IPS-18a (cell line): ENCODE results near the gene LINC01488.

ENCODE experiments used
- H3K27ac ChIP-seq: one replicate; pipeline ENCODE4 v1.5.1; 2013; ENCODE audit warnings: low read length
- H3K27me3 ChIP-seq: one replicate; pipeline ENCODE4 v1.6.1; 2013; ENCODE audit warnings: mild to moderate bottlenecking, low read length; ENCODE audit not compliant: control insufficient read depth, insufficient read depth
- H3K36me3 ChIP-seq: one replicate; pipeline ENCODE4 v1.6.1; 2013; ENCODE audit warnings: low read depth, low read length; ENCODE audit not compliant: control insufficient read depth
- H3K4me1 ChIP-seq: one replicate; pipeline ENCODE4 v1.6.1; 2013; ENCODE audit warnings: low read depth, low read length; ENCODE audit not compliant: control insufficient read depth
- H3K4me3 ChIP-seq: one replicate; pipeline ENCODE4 v1.5.1; 2013; ENCODE audit warnings: low read length
- H3K9ac ChIP-seq: one replicate; pipeline ENCODE4 v1.6.1; 2013; ENCODE audit warnings: mild to moderate bottlenecking, low read length, moderate library complexity
- H3K9me3 ChIP-seq: one replicate; pipeline ENCODE4 v1.6.1; 2013; ENCODE audit warnings: low read depth, low read length; ENCODE audit not compliant: control insufficient read depth

The LINC01488 gene

DNA sequence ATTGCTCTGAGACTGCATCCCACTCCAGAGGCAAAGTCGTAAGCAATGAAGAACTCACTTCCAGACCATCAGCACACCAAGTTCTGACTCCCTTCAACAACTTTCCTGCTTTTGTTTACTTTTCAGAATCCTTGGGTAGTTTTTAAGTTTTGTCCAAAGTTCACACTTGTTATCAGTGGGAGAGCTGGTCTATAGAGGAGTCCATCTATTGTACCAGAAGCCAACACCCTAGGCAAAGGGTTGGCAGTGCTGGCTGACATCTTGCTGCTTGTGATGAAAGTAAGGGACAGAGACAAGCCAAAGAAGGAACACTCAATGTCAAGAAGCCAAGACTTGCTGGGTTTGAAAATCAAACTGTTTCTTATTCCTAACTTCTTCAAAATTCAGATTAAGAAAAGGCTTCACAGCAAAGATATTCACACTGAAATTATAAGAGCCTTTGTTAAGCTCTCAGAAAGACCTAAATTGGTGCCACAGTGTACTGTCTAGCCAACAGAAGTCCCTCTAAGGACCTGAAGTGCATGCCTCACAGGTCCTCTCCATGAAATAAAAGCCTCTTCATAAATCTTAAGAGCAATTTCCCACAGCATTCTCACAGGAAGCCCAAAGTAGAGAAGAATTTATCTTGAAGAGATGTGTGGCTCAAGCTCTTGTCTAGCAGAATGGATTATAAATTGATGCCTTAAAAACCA, 21.5 kb upstream of the LINC01488 start:
- Histone ChIP-seq H3K9me3 (no peaks in the 10 kb centered on the region), H3K27me3 (no peaks in the 10 kb centered on the region), H3K4me3 (no peak overlapping the region), H3K9ac (no peak overlapping the region), H3K27ac (no peak overlapping the region), H3K36me3 (no peaks in the 10 kb centered on the region), H3K4me1 (no peaks in the 10 kb centered on the region)

DNA sequence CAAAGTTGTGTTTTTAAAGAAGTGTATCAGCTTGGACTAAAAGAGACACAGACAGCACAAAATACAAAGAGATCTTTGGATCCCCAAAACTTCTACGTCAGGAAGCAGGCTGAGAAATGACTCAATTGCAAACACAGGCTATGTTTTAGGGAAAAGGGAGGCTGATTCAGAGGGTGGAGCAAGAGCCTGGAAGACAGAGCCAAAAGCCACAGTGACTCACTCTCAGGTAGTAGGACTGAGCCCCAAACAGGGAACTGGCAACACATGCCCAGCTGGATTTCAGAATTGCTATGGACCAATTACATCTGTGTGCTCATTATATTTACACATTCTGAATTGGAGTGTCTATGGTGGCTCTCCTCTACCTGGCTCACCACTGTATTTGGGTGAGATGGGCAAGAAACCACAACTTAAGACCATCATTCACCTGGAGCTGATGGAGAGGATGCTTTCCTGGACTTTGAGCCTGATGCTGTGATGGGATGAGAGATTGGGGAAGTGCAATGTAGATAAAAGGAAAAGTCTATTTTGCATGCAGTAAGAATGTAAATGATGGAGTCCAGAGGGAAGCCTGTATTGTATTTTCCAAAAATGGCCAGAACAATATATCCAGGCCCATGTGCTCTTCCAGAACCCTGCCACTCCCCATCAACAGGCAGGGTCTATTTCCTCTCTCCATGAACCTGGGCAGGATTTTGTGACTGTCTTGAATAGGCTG, 20.8 kb upstream of the LINC01488 start:
- Histone ChIP-seq H3K9me3 (no peaks in the 10 kb centered on the region), H3K9ac (no peak overlapping the region), H3K36me3 (no peaks in the 10 kb centered on the region), H3K27me3 (no peaks in the 10 kb centered on the region), H3K4me3 (no peak overlapping the region), H3K4me1 (no peaks in the 10 kb centered on the region), H3K27ac (no peak overlapping the region)

DNA sequence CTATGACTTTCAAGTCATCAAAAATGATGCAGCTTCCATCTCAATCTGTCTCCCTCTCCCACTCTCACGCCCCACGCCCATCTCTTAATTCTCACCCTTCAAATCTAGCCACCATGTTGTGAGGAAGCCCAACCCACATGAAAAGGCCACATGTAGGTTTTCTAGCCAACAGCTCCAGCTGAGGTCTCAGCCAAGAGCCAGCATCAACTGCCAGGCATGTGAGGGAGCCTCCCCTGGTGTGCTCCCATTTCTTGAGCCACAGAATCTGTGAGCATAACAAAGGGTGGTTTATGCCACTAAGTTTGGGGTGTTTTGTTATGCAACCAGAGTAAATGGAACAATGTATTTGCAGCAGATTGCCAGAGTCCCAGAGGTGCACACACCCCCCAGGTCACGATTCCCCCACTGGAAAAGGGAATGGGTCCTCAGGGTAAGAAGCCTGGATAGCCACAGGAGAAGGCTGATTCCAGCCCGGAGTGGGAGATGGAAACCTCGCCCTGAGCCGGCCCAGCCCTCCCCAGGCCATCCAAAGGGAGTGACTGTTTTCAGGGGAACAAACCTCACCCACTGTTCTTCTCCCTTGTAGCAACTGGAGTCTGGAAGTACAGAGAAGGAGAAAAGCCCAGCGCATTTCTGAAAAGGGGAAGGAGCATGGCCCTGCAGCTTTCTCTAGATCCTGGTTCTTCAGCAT, 20.0 kb upstream of the LINC01488 start:
- H3K4me3 ChIP-seq: no peak overlapping the region
- no peaks in the 10 kb centered on the region for H3K4me1 ChIP-seq
- H3K27me3 ChIP-seq: no peaks in the 10 kb centered on the region
- H3K36me3 ChIP-seq: no peaks in the 10 kb centered on the region
- H3K9ac ChIP-seq: no peak overlapping the region
- H3K9me3 ChIP-seq: no peaks in the 10 kb centered on the region
- H3K27ac ChIP-seq: no peak overlapping the region

DNA sequence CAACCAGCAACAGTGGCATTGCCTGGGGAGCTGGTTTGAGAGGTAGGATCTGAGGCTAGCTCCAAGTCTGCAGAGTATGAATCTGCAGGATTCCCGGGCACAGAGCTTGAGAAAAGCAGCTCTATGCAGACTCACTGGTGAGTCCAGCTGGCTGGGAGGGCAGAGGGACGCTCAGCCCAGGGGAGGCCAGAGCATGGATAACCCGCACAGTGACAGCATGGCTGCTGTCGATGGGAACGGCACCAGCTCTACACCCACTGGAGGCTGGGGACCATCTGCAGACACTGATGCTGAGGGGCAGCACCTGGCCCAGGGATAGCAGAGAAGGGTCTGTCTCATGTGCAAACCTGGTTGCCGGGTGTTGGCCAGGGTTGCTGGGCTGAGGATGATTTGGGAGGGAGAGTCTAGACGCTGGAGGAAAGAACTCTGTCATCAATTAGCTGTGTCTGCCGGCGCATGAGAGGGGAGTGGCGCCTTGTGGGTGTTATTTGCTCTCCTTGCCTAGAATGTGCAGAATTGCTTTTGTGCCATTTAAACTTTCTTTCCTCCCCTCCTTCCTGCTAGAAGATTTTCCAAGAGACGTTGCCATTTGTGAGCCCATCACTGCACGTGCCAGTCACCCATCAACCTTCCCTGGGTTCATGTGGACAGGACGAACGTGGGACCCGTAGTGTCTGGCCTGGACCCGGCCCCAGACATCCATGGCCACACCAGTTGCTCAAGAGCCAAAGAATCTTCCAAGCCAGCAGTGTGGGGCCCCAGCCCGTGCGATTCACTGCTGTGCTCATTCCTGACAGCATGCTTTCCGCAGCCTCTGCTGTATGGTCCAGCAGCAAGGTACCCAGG, 19.1 kb upstream of the LINC01488 start:
- Histone ChIP-seq H3K9ac (no peak overlapping the region), H3K27ac (no peak overlapping the region), H3K9me3 (no peaks in the 10 kb centered on the region), H3K4me1 (no peaks in the 10 kb centered on the region), H3K4me3 (no peak overlapping the region), H3K36me3 (no peaks in the 10 kb centered on the region), H3K27me3 (no peaks in the 10 kb centered on the region)

DNA sequence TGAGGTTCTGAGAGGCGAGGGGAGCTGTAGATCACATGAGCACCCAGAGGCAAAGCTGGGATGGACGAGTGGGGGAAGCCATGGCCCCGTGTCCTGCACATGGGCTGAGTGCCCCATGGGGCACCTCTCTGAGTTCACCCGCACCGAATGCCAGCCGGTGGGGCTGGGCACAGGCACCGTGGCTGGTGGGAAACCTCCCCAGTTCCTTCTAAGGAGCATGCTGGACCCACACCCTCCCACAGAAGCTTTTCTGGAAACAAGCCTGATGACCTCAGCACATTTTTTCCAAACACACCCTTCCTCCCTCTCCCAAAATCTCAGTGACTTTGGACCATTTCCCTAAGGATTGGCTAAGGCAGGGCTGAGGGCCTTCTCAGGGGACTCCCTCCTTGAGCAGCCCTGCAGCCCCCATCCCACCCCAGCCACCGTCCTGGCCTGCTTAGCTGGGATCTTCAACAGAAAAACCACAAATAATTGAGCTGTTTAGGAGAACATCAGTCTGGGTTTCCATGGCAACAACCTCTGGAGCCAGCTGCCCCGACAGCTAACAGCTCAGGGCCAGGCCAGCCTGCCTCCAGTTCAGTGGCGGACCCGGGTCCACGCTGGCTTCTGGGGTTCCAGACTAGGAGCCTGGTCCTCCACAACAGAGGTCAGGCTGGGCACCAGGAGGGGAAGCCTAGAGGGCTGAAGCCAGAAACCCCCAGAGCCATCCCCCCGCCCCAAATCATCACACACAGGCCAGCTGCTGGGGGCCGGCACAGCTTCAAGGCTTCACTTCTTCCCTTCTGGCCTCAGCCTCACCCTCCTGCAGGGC, 18.1 kb upstream of the LINC01488 start:
- no peaks in the 10 kb centered on the region for H3K36me3 ChIP-seq
- no peak overlapping the region for H3K27ac ChIP-seq
- no peaks in the 10 kb centered on the region for H3K27me3 ChIP-seq
- no peaks in the 10 kb centered on the region for H3K9me3 ChIP-seq
- no peak overlapping the region for H3K4me3 ChIP-seq
- H3K4me1 ChIP-seq: no peaks in the 10 kb centered on the region
- H3K9ac ChIP-seq: no peak overlapping the region

DNA sequence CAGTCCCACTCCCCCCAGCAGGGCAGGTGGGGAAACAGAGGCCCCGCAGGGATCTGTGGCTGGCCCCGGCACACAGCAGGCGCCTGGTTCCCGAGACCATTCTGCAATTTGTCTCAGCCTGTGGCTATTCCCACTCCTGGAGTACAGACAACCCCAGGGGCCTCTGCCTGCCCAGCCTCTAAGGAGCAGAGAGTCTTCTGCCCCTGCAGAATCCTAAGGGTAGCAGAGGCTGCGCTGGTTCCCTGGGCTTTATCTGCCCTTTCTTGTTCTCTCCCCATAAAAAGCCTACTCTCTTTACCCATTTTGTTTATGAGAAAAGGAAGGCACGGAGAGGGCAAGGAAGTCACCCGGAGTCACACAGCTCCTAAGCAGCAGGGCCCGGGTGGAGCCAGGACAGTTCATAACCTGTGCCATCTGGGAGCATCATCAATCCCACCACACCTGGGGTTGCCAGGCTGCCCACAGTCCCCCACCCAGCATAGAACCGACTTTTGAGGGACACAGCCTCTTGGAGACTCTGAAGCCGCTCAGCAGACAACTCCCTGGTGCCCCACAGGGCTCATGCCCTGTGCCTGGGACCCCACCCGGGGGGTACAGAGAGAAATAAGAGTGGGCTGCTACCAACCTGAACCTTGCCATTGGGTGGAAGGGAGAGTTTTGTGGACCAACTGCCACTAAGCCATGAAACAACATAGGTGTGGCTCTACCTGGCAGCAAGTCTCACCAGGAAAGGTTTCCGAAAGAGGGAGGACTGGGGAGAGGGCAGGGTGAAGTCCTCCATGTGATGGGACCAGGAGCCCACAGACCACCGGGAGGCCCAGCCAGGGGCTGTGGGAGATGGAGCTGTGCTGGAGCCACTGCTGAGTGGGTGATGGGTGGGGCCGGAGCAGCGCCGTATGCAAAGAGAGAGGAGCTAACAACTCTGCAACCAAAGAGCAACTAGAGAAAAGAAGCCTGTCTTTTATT, 17.2 kb upstream of the LINC01488 start:
- Histone ChIP-seq H3K4me1 (no peaks in the 10 kb centered on the region), H3K4me3 (no peak overlapping the region), H3K9me3 (no peaks in the 10 kb centered on the region), H3K9ac (no peak overlapping the region), H3K27ac (no peak overlapping the region), H3K27me3 (no peaks in the 10 kb centered on the region), H3K36me3 (no peaks in the 10 kb centered on the region)

DNA sequence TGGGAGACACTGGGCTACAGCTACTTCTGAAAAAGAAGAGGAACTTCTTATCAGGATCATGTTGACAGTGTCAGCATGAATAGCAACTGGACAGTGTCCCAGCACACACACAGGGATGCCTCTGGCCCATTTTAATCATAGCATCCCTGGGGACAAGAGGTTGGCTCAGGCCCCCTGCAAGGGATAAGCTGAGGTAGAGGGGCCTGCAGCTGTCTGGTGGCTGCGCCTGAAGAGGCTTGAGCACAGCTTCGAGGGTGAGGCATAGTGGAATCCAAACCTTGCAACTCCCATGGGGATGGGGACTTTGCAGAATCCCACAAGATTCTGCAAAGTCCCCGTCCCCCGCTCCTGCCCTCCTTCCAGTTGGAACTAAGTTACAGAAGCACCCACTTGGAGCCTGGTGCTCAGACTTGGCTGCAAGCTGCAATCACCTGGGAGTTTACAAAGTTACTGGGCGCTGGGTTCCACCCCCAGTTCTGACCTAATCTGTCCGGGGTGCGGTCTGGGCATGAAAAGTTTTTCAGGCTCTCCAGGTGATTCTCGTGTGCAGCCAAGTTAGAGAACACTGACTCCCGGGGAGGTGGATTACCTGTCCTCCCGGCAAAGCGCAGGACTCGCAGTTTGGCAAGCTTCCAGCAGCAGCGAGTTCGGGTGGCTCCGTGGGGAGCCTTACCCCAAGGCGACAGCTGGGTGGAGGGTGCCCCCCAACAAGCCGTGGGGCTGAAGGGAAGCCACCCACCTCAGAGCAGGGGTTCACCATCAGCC, 16.0 kb upstream of the LINC01488 start:
- H3K9me3 ChIP-seq: no peaks in the 10 kb centered on the region
- H3K4me1 ChIP-seq: no peaks in the 10 kb centered on the region
- no peak overlapping the region for H3K9ac ChIP-seq
- H3K27me3 ChIP-seq: peaks cover 4% of the 10 kb centered on the region
- no peak overlapping the region for H3K27ac ChIP-seq
- H3K36me3 ChIP-seq: no peaks in the 10 kb centered on the region
- no peak overlapping the region for H3K4me3 ChIP-seq

DNA sequence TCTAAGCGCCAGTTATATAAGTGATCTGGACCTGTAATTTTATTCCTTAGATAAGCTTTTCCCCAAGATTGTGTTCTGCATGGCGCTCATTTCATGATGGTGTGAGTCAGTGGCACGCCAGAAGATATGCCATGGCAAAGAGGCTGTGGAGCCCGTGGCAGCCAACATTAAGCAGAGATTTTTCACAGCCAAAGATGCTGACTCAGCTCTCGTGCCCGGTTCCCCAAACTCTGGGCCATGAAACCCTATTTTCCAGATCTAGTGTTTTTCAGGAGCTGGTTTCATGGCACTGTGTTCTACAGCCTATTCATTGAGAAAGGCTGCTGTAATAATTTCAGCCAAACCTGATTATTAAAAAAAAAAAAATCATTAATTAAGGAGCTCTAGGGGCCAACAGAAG, 15.4 kb upstream of the LINC01488 start:
- H3K4me1 ChIP-seq: no peaks in the 10 kb centered on the region
- no peaks in the 10 kb centered on the region for H3K9me3 ChIP-seq
- no peak overlapping the region for H3K27ac ChIP-seq
- peaks cover 5% of the 10 kb centered on the region for H3K27me3 ChIP-seq
- H3K36me3 ChIP-seq: no peaks in the 10 kb centered on the region
- no peak overlapping the region for H3K4me3 ChIP-seq
- H3K9ac ChIP-seq: no peak overlapping the region

DNA sequence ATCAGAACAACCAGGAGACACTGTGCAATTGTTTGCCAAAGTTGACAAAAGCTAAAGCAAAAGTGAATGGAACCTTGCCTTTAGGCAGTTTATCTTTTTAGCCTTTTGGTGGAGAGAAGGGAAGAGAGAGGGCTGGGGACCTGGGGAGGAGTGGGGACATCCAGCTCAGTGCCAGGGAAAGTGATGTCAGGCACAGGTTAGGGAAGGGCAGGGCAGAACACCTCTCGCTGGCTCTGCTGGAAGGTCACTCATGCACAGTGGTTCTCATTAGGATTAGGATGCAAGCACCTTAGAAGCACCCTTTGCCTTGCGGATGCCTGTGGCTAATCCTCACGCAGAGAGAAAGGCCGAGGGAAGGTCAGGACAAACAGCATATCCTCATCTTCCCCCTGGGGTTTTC, 14.3 kb upstream of the LINC01488 start:
- H3K4me1 ChIP-seq: peaks cover 11% of the 10 kb centered on the region

More for the DNA sequence above, 14.3 kb upstream of the LINC01488 start:
- Histone ChIP-seq H3K9me3 (no peaks in the 10 kb centered on the region), H3K4me3 (no peak overlapping the region), H3K36me3 (no peaks in the 10 kb centered on the region), H3K27me3 (peaks cover 8% of the 10 kb centered on the region), H3K27ac (no peak overlapping the region), H3K9ac (no peak overlapping the region)
